ENCODE results near the gene SYT3.

DNA sequence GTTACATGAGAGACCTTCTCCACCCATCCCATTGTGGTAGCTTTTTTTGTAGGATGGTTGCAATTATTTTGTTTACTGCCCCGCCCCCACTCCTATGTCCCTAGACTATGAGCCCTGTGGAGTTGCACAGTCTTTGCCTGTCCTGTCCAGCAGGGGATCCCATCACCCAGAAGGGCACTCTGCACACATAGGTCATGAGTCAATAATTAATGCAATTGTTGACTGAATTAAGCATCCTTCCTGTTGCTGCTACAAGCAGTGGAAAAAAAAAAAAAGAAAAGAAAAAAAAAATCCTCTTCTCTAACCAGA lies 23.8 kb upstream of the SYT3 start:
- TF ChIP-seq ZNF274 (IDR thresholded peaks at IDR 0.05; ENCODE audit: low read depth, low read length) (no peak), SUZ12 (IDR thresholded peaks at IDR 0.05; ENCODE audit: extremely low read depth, insufficient read depth, insufficient read length) (no peak)
